Coronary artery (tissue), 2 donors: ENCODE data around the gene SELENOP.

Source experiments
- DNase-seq: peaks from one replicate; pipeline ENCODE4 v3.0.0-alpha.2; 2017; ENCODE audit warnings: low spot score
- H3K27ac ChIP-seq, 2 donors: fragments of 200-600 bp; sonication (generic); one replicate each; pipeline ENCODE4 v1.5.1; 2016 to 2019
- H3K4me3 ChIP-seq: fragments of 200-600 bp; sonication (generic); 2 replicates; pipeline ENCODE4 v1.5.1; 2016; ENCODE audit warnings: mild to moderate bottlenecking, moderate library complexity
- TF ChIP-seq, protein P1 (sequence below): fragments of 200-600 bp; sonication (generic); IDR thresholded peaks from one replicate; pipeline ENCODE4 v1.5.1; 2019; ENCODE audit warnings: antibody characterized with exemption

Gene SELENOP

DNA sequence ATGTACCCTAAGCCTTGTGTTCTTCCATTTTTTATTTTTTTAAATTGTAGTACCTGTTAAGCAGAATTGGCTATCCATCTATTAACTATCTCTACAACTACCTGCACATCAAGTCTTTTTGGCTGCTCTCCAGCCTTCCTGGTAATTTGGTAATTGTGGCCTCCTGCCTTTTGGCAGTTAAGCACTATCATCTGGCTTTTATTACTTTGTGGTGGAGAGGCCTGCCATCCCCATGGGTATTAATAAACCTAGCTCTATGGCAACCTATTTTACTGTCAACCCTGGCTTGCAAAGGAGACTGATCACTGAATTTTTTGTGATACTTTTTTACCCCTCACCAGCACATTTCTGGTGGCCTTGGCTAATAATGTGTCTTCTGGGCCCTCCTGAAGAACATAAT lies 20.5 kb downstream of the SELENOP start:
- TF ChIP-seq, protein P1, sequence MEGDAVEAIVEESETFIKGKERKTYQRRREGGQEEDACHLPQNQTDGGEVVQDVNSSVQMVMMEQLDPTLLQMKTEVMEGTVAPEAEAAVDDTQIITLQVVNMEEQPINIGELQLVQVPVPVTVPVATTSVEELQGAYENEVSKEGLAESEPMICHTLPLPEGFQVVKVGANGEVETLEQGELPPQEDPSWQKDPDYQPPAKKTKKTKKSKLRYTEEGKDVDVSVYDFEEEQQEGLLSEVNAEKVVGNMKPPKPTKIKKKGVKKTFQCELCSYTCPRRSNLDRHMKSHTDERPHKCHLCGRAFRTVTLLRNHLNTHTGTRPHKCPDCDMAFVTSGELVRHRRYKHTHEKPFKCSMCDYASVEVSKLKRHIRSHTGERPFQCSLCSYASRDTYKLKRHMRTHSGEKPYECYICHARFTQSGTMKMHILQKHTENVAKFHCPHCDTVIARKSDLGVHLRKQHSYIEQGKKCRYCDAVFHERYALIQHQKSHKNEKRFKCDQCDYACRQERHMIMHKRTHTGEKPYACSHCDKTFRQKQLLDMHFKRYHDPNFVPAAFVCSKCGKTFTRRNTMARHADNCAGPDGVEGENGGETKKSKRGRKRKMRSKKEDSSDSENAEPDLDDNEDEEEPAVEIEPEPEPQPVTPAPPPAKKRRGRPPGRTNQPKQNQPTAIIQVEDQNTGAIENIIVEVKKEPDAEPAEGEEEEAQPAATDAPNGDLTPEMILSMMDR: no peak
- H3K27ac ChIP-seq: no peak overlapping the region
- DNase-seq: no peak
- H3K4me3 ChIP-seq: no peak overlapping the region

DNA sequence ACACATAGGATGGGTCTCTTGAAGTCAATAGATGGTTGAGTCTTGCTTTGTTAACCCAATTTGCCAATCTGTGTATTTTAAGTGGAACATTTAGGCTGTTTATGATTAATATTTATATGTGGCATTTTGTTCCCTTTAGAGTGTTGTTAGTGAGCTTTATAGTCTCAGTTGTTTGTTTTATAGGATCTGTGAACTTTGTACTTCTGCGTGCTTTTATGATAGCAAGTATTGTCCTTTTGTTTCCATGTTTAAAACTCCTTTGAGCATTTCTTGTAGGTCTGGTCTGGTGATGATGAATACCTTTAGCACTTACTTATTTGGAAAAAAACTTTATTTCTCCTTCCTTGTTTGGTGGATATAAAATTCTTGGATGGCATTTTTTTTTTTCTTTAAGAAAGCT lies 23.8 kb downstream of the SELENOP start:
- H3K4me3 ChIP-seq: no peak overlapping the region
- TF ChIP-seq, protein P1: no peak
- no peak overlapping the region for H3K27ac ChIP-seq
- no peak for DNase-seq

GRCh38 chr5:42787073-42787472 lies 24.6 kb downstream of the SELENOP start:
- H3K27ac ChIP-seq: no peak overlapping the region
- no peak overlapping the region for H3K4me3 ChIP-seq
- DNase-seq: no peak
- TF ChIP-seq, protein P1: no peak

GRCh38 chr5:42785756-42786155 lies 25.9 kb downstream of the SELENOP start:
- TF ChIP-seq, protein P1: no peak
- Histone ChIP-seq H3K4me3 (no peak overlapping the region), H3K27ac (no peak overlapping the region)
- no peak for DNase-seq

DNA sequence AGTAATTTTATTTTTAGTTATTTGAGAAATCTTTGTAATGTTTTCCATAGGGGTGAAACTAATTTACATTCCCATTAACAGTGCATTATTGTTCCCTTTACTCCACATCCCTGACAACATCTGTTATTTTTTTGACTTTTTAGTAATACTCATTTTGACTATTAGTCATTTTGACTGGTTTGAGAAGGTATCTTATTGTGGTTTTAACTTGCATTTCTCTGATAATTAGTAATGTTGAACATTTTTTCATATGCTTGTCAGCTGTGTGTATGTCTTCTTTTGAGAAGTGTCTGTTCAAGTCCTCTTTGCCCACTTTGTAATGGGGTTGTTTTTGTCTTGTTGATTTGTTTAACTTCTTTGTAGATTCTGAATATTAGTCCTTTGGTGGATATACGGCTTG lies 27.6 kb downstream of the SELENOP start:
- H3K4me3 ChIP-seq: no peak overlapping the region
- no peak for DNase-seq
- no peak overlapping the region for H3K27ac ChIP-seq
- TF ChIP-seq, protein P1: no peak

- Histone ChIP-seq H3K27ac (no peak overlapping the region), H3K4me3 (no peak overlapping the region)
- TF ChIP-seq, protein P1: no peak
- no peak for DNase-seq
Observed at GRCh38 chr5:42781584-42781983, 30.1 kb downstream of the SELENOP start.

GRCh38 chr5:42779083-42779482 lies 32.6 kb downstream of the SELENOP start:
- Histone ChIP-seq H3K4me3 (no peak overlapping the region), H3K27ac (no peak overlapping the region)
- TF ChIP-seq, protein P1: no peak
- no peak for DNase-seq
